GM18507 (cell line): ENCODE measurements around the gene SSBP2.

Experiments
- DNase-seq: peaks from one replicate; pipeline ENCODE4 v3.0.0; 2011; ENCODE audit warnings: low read depth; ENCODE audit not compliant: insufficient read length; ENCODE audit errors: extremely low spot score
- FAIRE-seq: peaks from 2 replicates; lab custom pipeline; 2011; peaks lifted over from hg19 to GRCh38; lab: Jason Lieb, UNC

Gene SSBP2

DNA sequence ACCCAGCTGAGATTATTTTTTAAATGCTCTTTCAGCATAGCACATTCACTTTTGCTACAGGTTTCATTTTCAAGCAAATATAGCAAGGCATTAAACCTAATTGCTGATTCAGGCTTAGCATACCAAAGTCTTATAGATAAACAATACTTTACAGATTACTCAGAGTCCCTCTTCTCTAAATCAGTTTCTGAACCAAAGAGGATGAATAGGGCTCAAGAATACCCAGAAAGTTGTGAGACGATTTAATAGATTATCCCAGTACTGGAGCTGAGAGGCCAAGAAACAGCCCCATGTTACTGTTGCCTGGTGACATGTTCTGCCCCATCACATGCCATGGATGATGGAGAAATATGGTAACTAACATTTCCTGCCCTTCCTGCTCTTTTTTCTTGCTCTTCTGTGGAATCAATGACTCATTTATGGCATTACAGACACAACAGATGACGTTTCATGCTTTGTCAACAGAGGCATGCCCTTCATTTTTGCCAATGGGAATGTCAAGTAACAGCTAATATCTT, 18.1 kb upstream of the SSBP2 start:
- DNase-seq (no peak), FAIRE-seq (peak; percentile 12)

DNA sequence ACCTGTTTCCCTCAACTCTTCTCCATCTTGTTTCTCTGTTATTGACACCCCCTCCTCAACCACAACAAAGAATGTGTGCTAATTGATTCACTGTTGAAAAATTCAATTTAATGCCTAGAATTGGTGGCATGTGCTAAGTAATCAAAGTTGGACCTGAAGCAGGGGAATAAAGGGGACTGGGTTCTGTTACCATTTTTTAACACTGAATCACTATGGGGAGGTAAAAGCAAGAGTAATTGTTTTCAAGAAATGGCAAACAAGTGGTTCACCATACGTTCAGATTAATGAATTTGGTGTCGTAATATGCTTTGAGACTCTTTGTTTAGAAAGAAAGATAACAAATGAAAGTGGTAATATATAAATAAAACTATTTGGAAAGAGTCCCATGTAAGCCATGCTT, 17.0 kb upstream of the SSBP2 start:
- FAIRE-seq, result no peak
- DNase-seq, result no peak

DNA sequence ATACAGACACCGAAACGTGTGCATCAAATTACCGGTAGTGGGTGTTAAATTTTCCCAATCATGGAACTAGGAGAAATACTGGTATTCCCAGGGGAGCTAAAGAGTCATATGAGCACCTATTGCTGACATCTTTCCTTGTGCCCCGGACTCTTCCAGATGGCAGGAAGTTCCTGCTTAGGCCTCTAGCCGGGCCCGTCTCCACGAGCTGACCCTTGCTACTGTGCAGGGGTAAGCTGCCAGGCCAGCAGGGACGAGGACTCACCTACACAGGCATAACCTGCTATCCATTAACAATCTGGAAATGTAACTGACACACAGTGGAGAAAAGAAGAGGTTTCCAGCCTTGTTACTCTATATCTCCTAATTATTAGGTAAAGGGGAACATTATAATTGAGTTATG, 16.2 kb upstream of the SSBP2 start:
- FAIRE-seq, result no peak
- no peak for DNase-seq

DNA sequence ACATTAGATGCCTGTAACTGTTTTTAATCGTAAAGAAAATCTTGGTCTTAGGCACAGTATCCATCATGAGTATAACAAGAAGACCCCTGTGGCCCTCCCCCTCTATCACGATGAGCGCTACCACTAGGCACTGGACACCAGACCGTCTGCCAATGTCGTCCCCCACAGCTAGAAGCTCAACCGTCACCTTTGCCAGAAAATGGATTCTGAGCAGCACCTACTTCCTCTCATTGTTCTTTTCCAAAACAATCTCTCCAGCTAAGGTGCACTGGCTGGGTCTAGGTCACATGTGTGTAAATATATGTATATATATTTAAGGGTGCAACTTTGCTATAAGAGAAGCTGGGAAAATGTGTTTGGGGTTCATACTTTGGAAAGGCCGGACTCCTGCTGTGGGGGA, 15.7 kb upstream of the SSBP2 start:
- FAIRE-seq, result no peak
- DNase-seq, result no peak

DNA sequence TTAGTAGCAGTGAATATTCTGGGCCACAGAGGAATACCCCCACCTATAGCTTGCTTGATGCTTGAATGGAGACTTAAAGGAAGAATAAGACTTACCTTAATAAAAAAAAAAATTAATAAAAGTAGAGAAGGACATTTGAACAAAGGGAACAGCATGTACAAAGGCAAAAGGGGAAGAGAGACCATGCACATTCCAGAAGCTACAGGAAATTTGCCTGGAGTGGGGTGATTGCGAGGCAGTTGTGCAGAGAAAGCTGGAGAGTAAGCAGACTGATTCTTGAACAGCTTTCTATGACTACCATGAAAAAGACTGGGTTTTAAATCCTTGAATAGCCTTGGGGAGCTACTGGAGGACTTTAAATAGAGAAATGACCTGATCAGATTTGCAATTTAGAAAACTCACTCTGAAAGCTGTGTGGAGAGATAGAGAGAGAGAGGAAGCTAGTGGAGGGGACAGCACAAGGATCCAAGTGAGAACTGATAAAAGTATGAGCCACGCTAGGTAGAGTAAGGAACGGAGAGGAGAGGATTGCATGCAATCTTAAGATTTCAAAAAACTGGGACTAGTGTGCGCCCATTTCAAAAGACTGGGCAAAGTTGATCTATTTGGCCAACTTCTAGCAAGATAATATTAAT, 12.5 kb upstream of the SSBP2 start:
- FAIRE-seq, result no peak
- no peak for DNase-seq

DNA sequence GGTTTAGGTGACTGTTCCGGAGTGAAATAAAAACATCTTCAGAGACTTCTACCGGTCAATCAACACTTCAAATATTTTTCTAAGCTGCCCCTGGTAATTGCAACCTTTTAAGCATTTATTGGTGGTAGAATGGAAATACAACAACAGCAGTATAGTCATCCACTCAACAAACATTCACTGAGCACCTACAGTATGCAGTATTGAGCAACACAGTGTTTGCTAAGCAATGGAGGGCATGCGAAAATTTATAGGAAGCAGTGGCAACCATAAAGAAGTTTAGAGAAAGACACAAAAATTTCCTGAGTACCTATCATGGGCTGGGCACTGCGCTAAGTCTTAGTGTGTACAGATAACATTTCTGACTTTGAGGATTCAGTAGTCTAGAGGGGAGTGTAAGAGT, 12.0 kb upstream of the SSBP2 start:
- FAIRE-seq (no peak), DNase-seq (no peak)

DNA sequence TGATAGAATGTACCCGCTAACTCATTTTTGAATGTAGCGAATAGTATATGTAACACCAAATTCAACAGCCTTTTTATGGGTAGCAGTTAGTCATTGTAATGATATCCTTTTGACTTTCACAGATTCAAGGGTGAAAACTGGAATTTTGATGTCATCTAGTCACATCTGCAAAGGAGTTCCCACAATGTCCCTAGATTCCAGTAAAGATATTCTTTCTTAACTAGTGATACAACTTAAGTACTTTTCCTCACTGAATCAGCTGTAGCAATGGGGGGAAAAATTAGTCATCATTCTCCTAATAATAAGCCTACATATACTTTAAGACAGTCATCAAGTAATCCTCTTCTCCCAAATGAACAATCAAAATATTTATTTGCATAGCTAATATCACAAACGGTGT, 11.5 kb upstream of the SSBP2 start:
- no peak for DNase-seq
- FAIRE-seq, result no peak

DNA sequence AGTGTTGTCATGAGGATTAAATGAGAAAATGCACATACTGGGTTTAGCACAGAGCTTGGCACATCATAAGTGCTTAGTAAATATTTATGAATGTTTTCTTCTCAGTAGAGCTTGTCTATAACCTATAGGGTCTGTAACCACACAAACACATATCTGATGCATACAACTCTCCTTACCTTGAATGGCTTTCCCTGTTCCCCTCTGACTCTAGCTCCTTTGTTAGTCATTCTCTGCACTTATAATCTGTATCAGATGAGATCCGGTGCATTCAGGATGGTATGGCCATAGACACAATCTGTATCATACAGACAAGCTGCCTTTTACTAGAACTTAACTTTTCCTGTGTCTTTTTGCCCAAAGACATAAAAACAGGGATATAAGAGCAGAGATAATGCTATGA, 11.1 kb upstream of the SSBP2 start:
- DNase-seq, result no peak

DNA sequence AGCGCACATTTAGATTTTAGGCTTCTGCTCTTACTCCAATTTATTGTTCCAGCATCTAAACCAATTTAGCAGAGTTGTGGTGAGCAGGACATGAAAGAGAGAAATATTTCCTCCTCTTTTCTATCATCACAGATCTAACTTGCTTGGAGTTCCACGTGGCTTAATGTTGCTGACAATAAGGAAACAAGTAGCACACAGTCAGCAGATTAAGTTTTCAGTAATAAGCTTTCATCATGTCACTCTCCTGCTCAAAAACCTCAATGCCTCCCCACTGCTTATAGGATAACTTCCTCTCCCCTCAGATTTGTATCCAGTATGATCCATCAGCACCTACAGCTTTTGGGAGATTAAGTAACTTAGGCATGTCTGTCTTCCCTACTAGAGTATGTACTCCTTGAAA, 10.4 kb upstream of the SSBP2 start:
- DNase-seq (no peak), FAIRE-seq (no peak)

More for the DNA sequence above, 11.1 kb upstream of the SSBP2 start:
- no peak for FAIRE-seq

DNA sequence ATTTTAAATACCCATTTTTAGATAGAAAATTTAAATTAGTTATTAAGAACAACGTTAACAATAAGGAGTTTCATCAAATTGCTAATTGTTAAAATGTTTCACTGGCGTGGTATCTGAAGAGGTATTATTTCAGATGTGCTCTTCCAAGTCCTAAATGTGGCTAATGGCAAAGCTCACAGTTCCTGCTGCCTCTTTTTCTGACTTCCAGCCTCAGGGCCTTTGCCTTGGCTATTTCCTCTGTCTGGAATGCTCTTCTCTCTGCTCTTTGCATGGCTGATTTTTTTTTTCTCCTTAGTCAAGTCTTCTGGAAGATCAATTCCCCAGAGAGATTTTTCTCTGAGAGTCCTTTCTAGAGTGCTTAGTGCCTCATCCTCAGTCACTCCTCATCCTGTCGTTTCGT, 9.6 kb upstream of the SSBP2 start:
- FAIRE-seq (no peak), DNase-seq (no peak)

DNA sequence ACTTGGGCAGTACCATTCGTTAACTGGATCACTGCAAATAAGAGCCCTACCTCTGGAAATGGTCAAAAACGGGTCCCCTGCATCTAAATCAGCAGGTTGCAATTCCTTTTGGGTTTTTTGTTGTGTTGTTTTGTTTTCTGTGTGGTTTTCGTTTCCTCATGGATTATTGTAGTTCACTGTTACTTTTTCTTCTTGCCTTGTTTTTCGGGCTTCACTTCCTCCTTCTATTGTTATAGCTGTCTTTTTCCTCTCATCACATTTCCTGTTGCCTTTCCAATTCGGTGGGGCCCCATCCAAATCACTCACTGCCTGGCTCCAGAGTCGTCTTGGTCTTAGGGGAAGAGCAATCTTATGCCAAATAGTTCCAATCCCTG, 8.7 kb upstream of the SSBP2 start:
- no peak for DNase-seq
- peak; percentile 5 for FAIRE-seq

DNA sequence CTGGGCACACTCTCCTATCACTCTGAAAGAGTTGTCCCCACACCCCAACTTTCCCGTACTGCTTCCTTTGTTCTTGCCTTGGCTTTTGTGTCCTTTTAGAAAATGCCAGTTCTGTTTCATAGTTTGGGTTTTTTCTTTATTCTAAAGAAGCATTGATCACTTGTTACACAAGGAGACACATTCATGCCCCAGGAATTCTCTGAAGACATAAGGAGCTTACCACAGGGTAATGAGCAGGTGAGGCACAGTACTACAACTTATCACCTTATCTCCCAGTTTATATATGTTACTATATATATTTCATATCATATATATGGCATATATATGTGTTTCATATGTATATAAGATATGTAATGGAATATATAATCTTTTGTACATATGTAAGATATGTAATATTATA, 6.5 kb upstream of the SSBP2 start:
- no peak for FAIRE-seq
- DNase-seq, result no peak

DNA sequence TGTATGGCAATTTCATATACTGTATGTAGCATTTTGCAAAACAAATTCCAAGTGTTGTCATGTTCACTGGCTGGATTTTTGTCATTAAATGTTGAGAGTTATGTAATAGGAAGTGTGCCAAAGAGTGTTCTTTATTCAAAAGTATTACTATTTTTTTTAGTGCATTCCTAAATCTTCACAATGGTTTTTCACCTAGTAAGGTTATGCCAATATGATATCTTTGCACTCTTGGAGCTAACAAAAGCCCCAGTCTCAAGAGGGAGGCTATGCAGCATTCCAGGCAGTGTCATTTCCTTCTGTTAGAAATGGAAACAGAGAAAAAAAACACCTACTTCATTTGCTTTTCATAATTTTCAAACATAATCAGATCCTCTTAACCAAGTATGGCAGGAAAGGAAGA, 5.1 kb upstream of the SSBP2 start:
- FAIRE-seq, result no peak

DNA sequence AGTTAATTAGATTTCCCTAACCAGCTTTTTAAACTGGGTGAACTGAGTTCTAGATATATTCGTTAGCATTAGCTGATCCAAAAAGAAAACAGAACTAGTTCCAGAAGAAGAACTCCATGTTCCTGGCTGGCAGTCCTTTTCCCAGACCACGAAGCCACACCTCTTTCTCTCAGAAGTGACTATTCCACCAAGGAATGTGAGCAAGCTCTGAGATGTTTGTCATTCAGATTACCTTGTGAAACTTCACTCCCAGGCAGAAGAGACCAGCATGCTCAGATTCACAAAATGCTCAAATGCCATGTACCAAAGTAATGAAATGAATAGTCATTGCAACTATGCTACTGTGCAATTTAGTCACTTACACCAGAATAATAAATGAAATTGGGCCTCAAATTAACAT, 4.4 kb upstream of the SSBP2 start:
- FAIRE-seq (no peak), DNase-seq (no peak)

More for the DNA sequence above, 5.1 kb upstream of the SSBP2 start:
- DNase-seq, result no peak

DNA sequence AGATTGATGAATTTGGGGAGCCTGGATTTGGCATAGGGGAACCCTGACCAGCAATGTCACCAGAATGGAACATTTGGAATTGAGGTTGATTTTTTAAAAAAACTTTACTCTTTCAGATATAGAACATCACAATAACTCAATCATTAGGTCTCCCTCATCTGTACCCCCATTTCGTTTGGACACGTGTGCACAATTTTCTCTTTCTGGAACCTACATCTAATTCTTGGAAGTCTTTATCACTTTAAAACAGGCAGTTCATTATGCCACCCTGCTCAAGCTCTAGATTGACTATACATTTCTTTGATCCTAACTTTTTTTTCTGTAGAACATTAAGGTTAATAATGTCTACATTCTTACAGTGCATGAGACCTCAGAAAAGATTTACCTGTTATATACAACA, 3.7 kb upstream of the SSBP2 start:
- no peak for DNase-seq
- no peak for FAIRE-seq

DNA sequence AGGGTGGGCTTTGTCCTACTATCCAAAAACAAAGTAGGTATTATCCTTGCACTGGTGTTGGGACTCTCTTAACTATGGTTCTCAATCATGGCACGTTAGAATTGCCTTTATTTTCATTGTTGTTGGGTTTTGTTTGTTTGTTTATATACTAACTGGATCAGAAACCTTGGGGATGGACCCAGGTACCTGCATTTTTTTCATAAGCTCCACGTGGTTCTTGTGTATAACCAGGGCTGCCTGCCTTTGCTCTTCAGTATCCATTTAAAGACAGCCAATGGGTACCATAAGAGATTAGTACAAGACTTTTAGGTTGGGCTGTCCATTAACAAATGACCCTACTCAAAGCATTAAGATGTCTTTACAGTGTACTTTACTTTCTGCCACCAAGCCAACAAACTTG, 2.5 kb upstream of the SSBP2 start:
- FAIRE-seq (no peak), DNase-seq (no peak)

DNA sequence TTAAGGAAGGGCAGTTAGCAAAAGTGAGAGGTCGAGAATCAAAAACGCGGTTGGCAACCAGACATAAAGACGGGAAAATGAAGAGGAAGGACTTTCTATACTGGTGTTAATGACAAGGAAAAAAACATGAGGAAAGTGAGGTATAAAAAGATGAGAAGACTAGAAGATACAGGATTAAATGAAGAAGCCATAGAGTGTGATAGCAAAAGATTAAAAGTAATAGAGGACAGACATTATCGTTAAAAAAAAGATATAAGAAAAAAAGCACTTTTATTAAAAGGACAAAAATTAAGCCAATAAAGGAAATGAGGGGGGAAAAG, 1.7 kb upstream of the SSBP2 start:
- DNase-seq (no peak), FAIRE-seq (peak; percentile 38)

DNA sequence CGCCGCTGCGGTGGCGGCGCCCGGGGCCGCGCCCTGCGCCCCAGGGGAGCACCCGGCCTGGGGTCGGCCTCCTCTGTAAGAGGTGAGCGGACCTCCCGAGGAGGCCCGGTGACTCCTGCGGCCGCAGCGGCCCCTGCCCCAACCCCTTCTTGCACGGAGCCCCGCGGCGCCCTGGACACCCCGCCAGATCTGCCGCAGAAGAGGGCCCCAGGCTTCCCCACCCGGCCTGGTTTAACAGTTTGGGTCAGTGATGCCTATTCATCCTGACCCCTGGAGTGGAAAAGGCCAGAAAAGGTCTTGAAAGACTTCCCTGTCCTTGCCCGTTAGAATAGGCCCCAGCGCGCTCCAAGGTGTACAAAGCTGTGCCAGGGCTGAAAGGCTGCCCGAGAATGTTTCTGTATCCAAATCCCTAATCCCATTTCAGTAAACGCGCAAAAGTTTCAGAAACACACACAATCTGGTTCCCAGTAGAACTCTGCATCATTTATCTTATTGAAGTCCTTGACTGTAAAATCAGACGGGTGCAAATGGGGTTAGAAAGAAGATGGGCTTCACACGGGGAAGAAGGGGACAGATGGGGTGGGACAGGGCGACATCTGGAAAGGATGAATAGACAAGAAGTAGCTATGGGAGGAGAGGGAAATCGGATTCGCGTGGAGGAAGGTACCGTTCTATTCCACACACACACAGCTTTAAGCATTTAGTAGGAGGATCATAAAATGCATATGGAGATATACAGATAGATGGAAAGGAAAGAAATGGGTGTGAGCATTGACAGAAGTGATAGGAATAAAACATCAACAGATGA, 1.1 kb upstream of the SSBP2 start:
- DNase-seq, result peak; percentile 18
- FAIRE-seq, result no peak

DNA sequence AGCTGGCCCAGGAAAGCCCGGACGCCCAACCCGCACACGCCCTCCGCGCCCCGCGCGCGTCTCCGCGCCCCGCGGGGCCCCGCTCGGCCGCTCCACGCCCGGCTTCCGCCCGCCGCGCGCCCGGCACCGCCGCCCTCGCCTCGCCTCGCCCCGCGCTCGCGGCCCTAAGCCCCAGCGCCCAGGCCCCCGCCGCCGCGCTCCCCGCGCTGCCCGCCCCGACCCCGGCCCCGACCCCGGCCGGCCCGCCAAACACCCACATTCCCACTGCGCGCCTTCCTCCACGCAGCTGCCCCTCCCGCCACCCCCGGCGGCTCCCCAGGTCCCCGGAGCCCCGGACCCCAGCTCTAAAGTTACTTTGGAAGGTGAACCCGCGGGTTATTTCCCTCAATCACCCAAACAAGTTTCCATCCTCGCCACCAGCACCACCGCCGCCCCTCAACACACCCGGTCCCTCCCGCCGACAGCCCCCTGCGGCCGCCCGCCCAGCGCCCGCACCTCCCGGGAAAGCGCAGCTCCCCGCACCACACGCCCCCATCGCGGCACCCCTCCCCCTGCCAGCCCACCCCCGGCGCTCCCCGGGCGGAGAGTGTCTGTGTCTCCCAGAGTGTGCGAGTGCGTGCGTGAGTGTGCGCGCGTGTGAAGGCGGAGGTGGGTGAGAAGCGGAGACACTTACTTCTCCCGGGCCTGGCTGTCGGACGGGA, 439 bp downstream of the SSBP2 start:
- DNase-seq (no peak), FAIRE-seq (no peak)

DNA sequence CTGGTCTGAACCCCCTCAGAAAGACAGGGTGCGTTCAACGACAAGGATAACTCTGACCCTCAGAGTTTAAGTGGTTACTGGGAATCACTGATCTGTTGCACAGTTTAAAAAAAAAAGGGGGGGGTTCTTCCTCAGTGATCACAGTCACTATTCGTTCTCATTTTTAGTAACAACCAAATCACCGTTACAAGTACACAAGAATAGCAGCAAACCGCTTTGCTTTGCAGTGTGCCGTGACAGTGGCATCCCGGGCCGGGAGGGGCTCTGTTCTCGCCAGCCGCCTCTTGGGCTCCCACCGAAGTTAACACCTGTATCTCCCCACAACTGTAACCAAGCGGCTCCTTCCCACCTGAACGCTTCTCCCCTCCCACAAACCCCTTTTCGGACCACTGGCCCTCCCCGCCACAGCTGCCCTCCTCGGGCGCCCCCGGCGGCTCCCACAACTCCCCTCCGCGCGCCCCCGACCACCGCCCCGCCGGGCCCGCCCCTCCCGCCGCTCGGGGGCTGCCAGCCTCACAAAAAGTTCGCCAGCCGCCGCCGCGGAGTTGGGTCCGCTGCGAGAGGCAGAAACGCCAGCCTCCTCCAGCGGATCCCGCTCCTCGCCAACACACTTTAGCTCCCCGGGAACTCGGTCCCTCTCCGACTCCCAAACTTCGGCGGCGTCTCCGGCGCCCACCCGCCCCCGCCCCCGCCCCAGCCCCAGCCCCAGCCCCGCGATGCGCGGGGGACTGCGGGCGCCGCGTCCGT, 1.2 kb downstream of the SSBP2 start:
- FAIRE-seq, result peak; percentile 70
- DNase-seq, result peak; percentile 35
